ENCODE results near the gene CDC42EP4. TPM values are rescaled to one million over a fixed set of nuclear protein-coding genes. Genes with fewer than 3 reads are reported as not detected.

Gene CDC42EP4
- total and polyA plus RNA-seq, 10 of the 15 experiments (the other 5 are each of a cell fraction or from before 2014, with no cell fraction given): 0.05 to 7.1 (median 2.7) TPM

DNA sequence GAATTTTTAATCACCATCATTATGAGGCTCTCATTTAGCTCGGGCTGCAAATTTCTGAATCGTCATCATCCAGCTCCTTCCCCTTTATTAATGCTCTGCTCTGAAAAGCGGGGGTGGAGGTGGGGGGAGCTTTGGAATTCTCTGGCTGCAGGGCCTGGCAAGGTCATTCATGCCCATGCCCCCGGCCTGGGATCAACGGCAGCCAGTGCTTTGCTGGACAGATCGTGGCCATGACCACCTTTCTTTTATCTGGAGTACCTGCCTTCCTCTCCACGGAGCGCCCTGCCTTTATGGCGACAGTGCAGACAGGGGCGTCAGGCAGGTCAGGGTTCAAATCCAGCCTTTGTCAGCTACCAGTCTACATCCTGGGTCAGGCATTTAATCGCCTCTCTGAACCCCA is 45.0 kb downstream of the CDC42EP4 start:
- no peak for DNase-seq (ENCODE audit: low read depth, low spot score)
- 58% methylated on average over 11 of the region's 11 CpGs for WGBS (ENCODE audit: insufficient coverage, insufficient replicate concordance, low lambda C conversion rate, missing lambda C conversion rate)
- no peak for ATAC-seq
- Histone ChIP-seq H3K79me2 (ENCODE audit: control insufficient read depth, insufficient read depth, low read length) (no peaks in the 10 kb centered on the region), H3K4me1 (ENCODE audit: control insufficient read depth, insufficient read depth, low read length) (peaks cover 14% of the 10 kb centered on the region), H3K36me3 (ENCODE audit: control insufficient read depth in 2 of 2, insufficient read depth in 2 of 2, low read length in 1 of 2) (no peaks in the 10 kb centered on the region), H3K4me2 (ENCODE audit: control insufficient read depth, insufficient read depth) (no peak overlapping the region), H2AFZ (ENCODE audit: control insufficient read depth, low read depth, low read length) (no peak overlapping the region), H3K9me3 (replicated peaks; ENCODE audit: control insufficient read depth, insufficient read depth, low read length) (no peaks in the 10 kb centered on the region), H3K27me3 (replicated peaks in 1 of 2; ENCODE audit: control insufficient read depth in 2 of 2, insufficient read depth in 2 of 2, low read length in 1 of 2) (no peaks in the 10 kb centered on the region), H3K27ac (ENCODE audit: control insufficient read depth, insufficient read depth) (no peak overlapping the region), H4K20me1 (ENCODE audit: control insufficient read depth, insufficient read depth) (no peaks in the 10 kb centered on the region), H3K9ac (ENCODE audit: control insufficient read depth, insufficient read depth, low read length) (no peak overlapping the region), H3K4me3 (no peak overlapping the region)
- TF ChIP-seq FOXM1 (IDR thresholded peaks at IDR 0.05; ENCODE audit: low read depth, low read length) (no peak), ZNF622 (IDR thresholded peaks at IDR 0.05) (no peak), RUNX3 (IDR thresholded peaks at IDR 0.05; ENCODE audit: low read length) (no peak), ZBTB40 (IDR thresholded peaks at IDR 0.05; ENCODE audit: borderline replicate concordance) (no peak), NRF1 (conservative IDR thresholded peaks at IDR 0.05; ENCODE audit: low read depth, low read length) (no peak), STAT1 (conservative IDR thresholded peaks at IDR 0.05) (no peak)
- TF ChIP-seq, protein P1, sequence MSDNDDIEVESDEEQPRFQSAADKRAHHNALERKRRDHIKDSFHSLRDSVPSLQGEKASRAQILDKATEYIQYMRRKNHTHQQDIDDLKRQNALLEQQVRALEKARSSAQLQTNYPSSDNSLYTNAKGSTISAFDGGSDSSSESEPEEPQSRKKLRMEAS (IDR thresholded peaks at IDR 0.05; ENCODE audit: low read depth, low read length): no peak
- CTCF ChIA-PET: interaction anchor here (1.1 to 1.9 kb wide), 3 partner anchors 10 to 44 kb away, joined by 5 to 8 read pairs (median 5); no protein-coding TSS in a partner anchor
- RAD21 ChIA-PET (ENCODE audit: unreplicated experiment): interaction anchor here (1.1 to 1.2 kb wide), 2 partner anchors 11 to 76 kb away, joined by 3 read pairs; no protein-coding TSS in a partner anchor
- no TSS peak for BruUV-seq (replicated peaks)
- POLR2A ChIA-PET: interaction anchor here (0.7 kb wide), 1 partner anchor 45 kb away, joined by 4 read pairs; the partner anchor contains the start of gene CDC42EP4
- intact Hi-C loops (cut with micrococcal nuclease; ENCODE audit: unreplicated experiment): no loop called here
- SMC1A ChIA-PET (ENCODE audit: uncharacterized antibody, unreplicated experiment): interaction anchor here (1.2 to 1.4 kb wide), 3 partner anchors 46 to 103 kb away, joined by 4 to 11 read pairs (median 4); no protein-coding TSS in a partner anchor
- in situ Hi-C loops (cut with MboI): no loop called here
- FAIRE-seq: no peak

Data from GM12878 (cell line).